Right lobe of liver (tissue), 6 donors: Measurements from ENCODE around the gene RASA4. TPM values are rescaled to one million over a fixed set of nuclear protein-coding genes. Genes with fewer than 3 reads are reported as not detected.
"Not testable (repeated sequence)": the region's sequence is repeated elsewhere in the genome, so short reads cannot be mapped to it uniquely, and the experiment has no call there.

ENCODE experiments used
- ATAC-seq, 4 donors: fragments of 200-7000 bp; cut with Tn5 transposase; one replicate each; pipeline ENCODE4 v1.9.1; 2020; ENCODE audit warnings: mild to moderate bottlenecking in 4 of 4, moderate library complexity in 4 of 4
- DNase-seq, 3 donors: peaks; one replicate each; pipeline ENCODE4 v3.0.0-alpha.2; 2020
- H3K27ac ChIP-seq, 3 donors: fragments of 200-600 bp; one replicate each; pipeline ENCODE4 v1.8.0; 2022
- H3K27me3 ChIP-seq, 2 donors: fragments of 200-600 bp; one replicate each; pipeline ENCODE4 v1.8.0; 2022
- H3K36me3 ChIP-seq, 4 donors: fragments of 200-600 bp; sonication (generic) in 1 of 4; one replicate each; pipeline versions ENCODE4 v1.5.1 to v1.8.0; 2017 to 2022; ENCODE audit warnings: control low read depth in 1 of 4
- H3K4me1 ChIP-seq, 4 donors: fragments of 200-600 bp; sonication (generic) in 1 of 4; one replicate each; pipeline versions ENCODE4 v1.5.1 to v1.8.0; 2017 to 2022; ENCODE audit warnings: control low read depth in 1 of 4
- H3K4me3 ChIP-seq, 3 donors: fragments of 200-600 bp; one replicate each; pipeline ENCODE4 v1.8.0; 2022
- H3K9me3 ChIP-seq, 4 donors: fragments of 200-600 bp; sonication (generic) in 1 of 4; one replicate each; pipeline versions ENCODE4 v1.5.1 to v1.8.0; 2017 to 2022; ENCODE audit warnings: control low read depth in 1 of 4
- WGBS: methylation state at CpG from one replicate; pipeline ENCODE4 v1.1.6; 2018; ENCODE audit warnings: low coverage, low lambda C conversion rate; ENCODE audit not compliant: insufficient coverage; ENCODE audit errors: missing lambda C conversion rate; 5-methylcytosine and 5-hydroxymethylcytosine counted together
- intact Hi-C, 2 donors: fragments of 100-400 bp; cut with DNase I; formaldehyde crosslinking; loops; one replicate each; pipeline versions ENCODE4 v1.11.2 to v1.14.1; 2022
- total RNA-seq, 6 experiments: library from RNA; depleted of rRNA in 2 of 6; stranded (reverse); fragments of >200 nt in 2 of 6; fragmentation: NEBNext Ultra II Directional in 3 of 6; extraction: Animal tissue kit (Norgen Biotek cat#: 25700) in 3 of 6; gene quantifications; one replicate each; pipeline versions ENCODE4 v1.1.0 to v1.2.4, GENCODE V29; 2016 to 2023
- donor health status: DM: no; HTN: yes; CAD: no.
- donor health status: DM: no; HTN: no; CAD: no.
- donor health status: DM: no; HTN: no; CAD: no.
- donor health status: DM: no; HTN: yes; CAD: no.
- donor health status: DM: no; HTN: yes; CAD: no.

The RASA4 gene
- total RNA-seq, 6 experiments from 2014 or later = 1.9 to 10.5 (median 7.2) TPM

GRCh38 chr7:102627271-102627904 is 10.8 kb upstream of the RASA4 start:
- H3K9me3 ChIP-seq, intact Hi-C loops, H3K27me3 ChIP-seq, H3K27ac ChIP-seq, H3K36me3 ChIP-seq, DNase-seq, H3K4me1 ChIP-seq, H3K4me3 ChIP-seq: not testable (repeated sequence)
- WGBS = no CpG with 5 or more reads among the region's 8 CpGs
- peak in 3 of 4 donors; percentile 8 to 30 (median 20) for ATAC-seq

GRCh38 chr7:102618122-102618521 is 1.6 kb upstream of the RASA4 start:
- intact Hi-C loops, H3K4me3 ChIP-seq, H3K9me3 ChIP-seq, H3K27ac ChIP-seq, ATAC-seq, DNase-seq, H3K4me1 ChIP-seq, H3K27me3 ChIP-seq, H3K36me3 ChIP-seq: not testable (repeated sequence)
- WGBS = 66% methylated on average over 3 of the region's 8 CpGs

GRCh38 chr7:102615930-102616329 is 626 bp downstream of the RASA4 start:
- H3K4me1 ChIP-seq, intact Hi-C loops, H3K36me3 ChIP-seq, H3K4me3 ChIP-seq, H3K9me3 ChIP-seq, H3K27ac ChIP-seq, H3K27me3 ChIP-seq, DNase-seq: not testable (repeated sequence)
- peak; percentile 0 to 6 (median 2) for ATAC-seq
- no CpG with 5 or more reads among the region's 10 CpGs for WGBS

GRCh38 chr7:102614873-102615272 is 1.7 kb downstream of the RASA4 start:
- H3K36me3 ChIP-seq, H3K4me3 ChIP-seq, H3K9me3 ChIP-seq, ATAC-seq, H3K4me1 ChIP-seq, DNase-seq, H3K27me3 ChIP-seq, intact Hi-C loops, H3K27ac ChIP-seq: not testable (repeated sequence)
- WGBS = no CpG with 5 or more reads among the region's 3 CpGs

- WGBS = no CpG with 5 or more reads among the region's 4 CpGs
- ATAC-seq = peak in 1 of 4 donors; percentile 11
- H3K27me3 ChIP-seq, H3K4me1 ChIP-seq, H3K27ac ChIP-seq, H3K9me3 ChIP-seq, H3K4me3 ChIP-seq, DNase-seq, intact Hi-C loops, H3K36me3 ChIP-seq: not testable (repeated sequence)
These were observed 2.2 kb downstream of the RASA4 start for GRCh38 chr7:102614346-102614697.

GRCh38 chr7:102613575-102614345 is 2.8 kb downstream of the RASA4 start:
- H3K4me3 ChIP-seq, intact Hi-C loops, H3K27me3 ChIP-seq, H3K36me3 ChIP-seq, H3K9me3 ChIP-seq, ATAC-seq, H3K27ac ChIP-seq, H3K4me1 ChIP-seq: not testable (repeated sequence)
- peak in 1 of 3 donors; percentile 36 for DNase-seq
- WGBS = no CpG with 5 or more reads among the region's 15 CpGs

GRCh38 chr7:102611675-102612325 is 4.8 kb downstream of the RASA4 start:
- 37% methylated on average over 4 of the region's 10 CpGs for WGBS
- H3K36me3 ChIP-seq, intact Hi-C loops, H3K27ac ChIP-seq, H3K4me3 ChIP-seq, ATAC-seq, H3K9me3 ChIP-seq, H3K27me3 ChIP-seq, H3K4me1 ChIP-seq: not testable (repeated sequence)
- peak; percentile 27 to 56 (median 50) for DNase-seq

- intact Hi-C loops = not testable (repeated sequence)
These were observed 5.4 kb downstream of the RASA4 start for GRCh38 chr7:102611013-102611674.

GRCh38 chr7:102610441-102610840 is 6.1 kb downstream of the RASA4 start:
- ATAC-seq, H3K9me3 ChIP-seq, DNase-seq, intact Hi-C loops, H3K27ac ChIP-seq, H3K4me3 ChIP-seq, H3K27me3 ChIP-seq, H3K4me1 ChIP-seq, H3K36me3 ChIP-seq: not testable (repeated sequence)
- WGBS = no CpG with 5 or more reads among the region's 7 CpGs

More at GRCh38 chr7:102611013-102611674, 5.4 kb downstream of the RASA4 start:
- no CpG with 5 or more reads among the region's 30 CpGs for WGBS
- H3K4me3 ChIP-seq, H3K4me1 ChIP-seq, H3K36me3 ChIP-seq, H3K27me3 ChIP-seq, H3K27ac ChIP-seq, DNase-seq, H3K9me3 ChIP-seq: not testable (repeated sequence)
- ATAC-seq = peak; percentile 39 to 50 (median 47)

- DNase-seq, H3K27ac ChIP-seq, H3K9me3 ChIP-seq, H3K4me3 ChIP-seq, intact Hi-C loops, H3K27me3 ChIP-seq, ATAC-seq, H3K36me3 ChIP-seq, H3K4me1 ChIP-seq: not testable (repeated sequence)
- WGBS = no CpG with 5 or more reads among the region's 10 CpGs
These were observed 6.8 kb downstream of the RASA4 start for GRCh38 chr7:102609734-102610133.

- not testable (repeated sequence) for H3K4me1 ChIP-seq, ATAC-seq
- no CpG with 5 or more reads among the region's 5 CpGs for WGBS
These were observed 9.7 kb downstream of the RASA4 start for GRCh38 chr7:102606848-102607247.

More at GRCh38 chr7:102606848-102607247, 9.7 kb downstream of the RASA4 start:
- DNase-seq, H3K36me3 ChIP-seq, H3K4me3 ChIP-seq, H3K27me3 ChIP-seq, H3K27ac ChIP-seq, intact Hi-C loops, H3K9me3 ChIP-seq: not testable (repeated sequence)
